Stimulated activated CD8-positive, alpha-beta memory T cell treated with anti-CD3 and anti-CD28 coated beads, Interleukin-12 subunit alpha, Interleukin-12 subunit beta, amount 100 ng/mL, for 4 hours (primary cell): ENCODE data around the gene NMNAT2.
"Not testable (repeated sequence)": the region's sequence is repeated elsewhere in the genome, so short reads cannot be mapped to it uniquely, and the experiment has no call there.

Experiments used
- DNase-seq: peaks from one replicate; pipeline ENCODE4 v3.0.0-alpha.2; 2020; ENCODE audit warnings: low read depth

Gene NMNAT2

DNA sequence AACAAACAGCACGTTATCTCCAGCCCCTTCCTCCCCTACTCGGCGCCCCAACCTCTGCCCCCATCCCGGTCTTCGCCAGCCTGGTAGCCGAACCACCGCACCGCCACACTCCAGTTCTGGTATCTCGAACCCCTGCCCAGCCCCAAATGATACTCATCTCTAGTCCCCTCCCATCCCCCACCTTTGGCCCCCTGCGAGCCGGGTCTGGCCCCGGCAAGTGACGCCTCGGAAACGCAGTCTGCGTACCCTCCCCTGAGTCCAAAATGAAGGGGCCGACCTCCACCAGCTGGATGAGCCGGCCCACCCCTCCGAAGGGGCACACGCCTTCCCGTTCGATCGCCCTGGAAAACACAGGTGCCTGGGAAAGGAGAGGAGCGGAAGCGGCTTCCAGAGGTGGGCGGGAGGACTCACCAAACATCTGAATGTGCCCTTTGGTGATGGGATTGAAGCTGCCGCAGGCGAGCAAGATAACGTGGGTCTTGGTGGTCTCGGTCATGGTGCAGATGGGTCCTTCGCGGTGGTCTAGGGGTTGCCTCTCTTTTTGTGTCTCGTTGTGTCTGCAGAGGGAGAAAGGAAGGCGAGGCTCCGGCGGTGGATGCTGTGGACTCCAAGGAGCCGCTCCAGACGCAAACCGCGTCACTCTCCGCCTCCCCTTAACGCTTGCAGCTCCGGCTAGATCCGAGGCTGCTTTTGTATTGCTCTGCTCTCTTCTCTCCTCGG lies at the start of gene NMNAT2:
Gene NMNAT2, minus strand, starts transcription at position 609 of the 720 bp plus-strand sequence. Its CDS starts 113 bp downstream, at position 496.
- DNase-seq = no peak

GRCh38 chr1:183467687-183468086 lies 49.5 kb upstream of the NMNAT2 start:
- no peak for DNase-seq

- no peak for DNase-seq
Observed at GRCh38 chr1:183466781-183467180, 48.6 kb upstream of the NMNAT2 start.

DNA sequence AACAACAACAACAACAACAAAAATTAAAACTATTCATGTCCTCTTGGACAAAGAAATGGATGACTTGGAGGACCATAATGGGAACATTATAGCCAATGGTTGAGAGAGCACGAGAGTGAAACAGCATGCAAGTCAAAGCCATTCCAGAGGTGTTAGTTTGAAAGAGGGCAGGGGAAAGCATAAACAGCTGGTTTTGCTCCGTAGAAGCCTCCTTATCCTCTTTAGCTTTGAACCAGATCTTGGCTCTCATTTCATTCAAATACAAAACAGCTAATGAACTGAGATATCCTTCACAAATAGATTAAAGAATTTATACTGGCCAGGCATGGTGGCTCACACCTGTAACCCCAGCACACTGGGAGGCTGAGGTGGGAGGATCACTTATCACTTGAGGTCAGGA lies 45.4 kb upstream of the NMNAT2 start:
- no peak for DNase-seq

- no peak for DNase-seq
Observed at GRCh38 chr1:183461350-183461749, 43.2 kb upstream of the NMNAT2 start.

GRCh38 chr1:183460596-183460995 lies 42.4 kb upstream of the NMNAT2 start:
- DNase-seq = no peak

DNA sequence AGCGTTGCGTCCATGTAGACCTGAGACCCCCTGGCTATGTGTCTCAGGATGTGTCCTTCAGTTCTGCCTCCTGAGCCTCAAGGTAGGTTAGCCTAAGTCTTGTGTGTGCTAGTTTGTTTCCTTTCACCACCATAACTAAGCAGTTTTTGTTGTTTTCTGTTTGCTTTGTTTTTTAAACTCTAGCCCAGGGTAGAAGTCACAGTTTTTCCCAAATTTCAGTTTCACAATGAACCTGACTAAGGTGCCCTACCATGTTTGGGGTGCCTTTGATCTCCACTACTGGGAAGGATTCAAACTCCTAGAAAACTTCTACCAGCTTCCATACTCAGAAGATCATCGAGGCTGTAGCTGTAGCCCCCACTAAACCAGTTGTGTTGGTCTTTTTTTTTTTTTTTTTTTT lies 39.3 kb upstream of the NMNAT2 start:
- DNase-seq = no peak

GRCh38 chr1:183456826-183457225 lies 38.6 kb upstream of the NMNAT2 start:
- no peak for DNase-seq

- DNase-seq = no peak
Observed at GRCh38 chr1:183454377-183454776, 36.2 kb upstream of the NMNAT2 start.

DNA sequence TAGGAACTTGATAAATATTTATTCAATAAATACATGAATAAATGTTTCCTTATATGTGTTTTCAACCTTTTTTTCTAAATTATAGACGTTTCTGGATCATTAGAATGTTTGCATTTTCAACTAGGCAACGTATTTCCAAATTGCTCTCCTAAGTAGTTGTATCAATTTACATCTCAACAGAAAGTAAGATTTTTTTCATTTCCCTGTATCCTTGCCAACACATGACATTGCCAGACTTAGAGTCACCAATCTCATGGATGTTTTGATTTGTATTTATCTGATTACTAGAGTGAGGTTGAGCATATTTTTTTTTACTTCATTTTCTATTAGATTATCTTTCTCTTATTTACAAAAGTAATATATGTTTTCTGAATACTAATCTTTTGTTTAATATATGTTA lies 31.9 kb upstream of the NMNAT2 start:
- DNase-seq = no peak

GRCh38 chr1:183449223-183449770 lies 31.1 kb upstream of the NMNAT2 start:
- no peak for DNase-seq

DNA sequence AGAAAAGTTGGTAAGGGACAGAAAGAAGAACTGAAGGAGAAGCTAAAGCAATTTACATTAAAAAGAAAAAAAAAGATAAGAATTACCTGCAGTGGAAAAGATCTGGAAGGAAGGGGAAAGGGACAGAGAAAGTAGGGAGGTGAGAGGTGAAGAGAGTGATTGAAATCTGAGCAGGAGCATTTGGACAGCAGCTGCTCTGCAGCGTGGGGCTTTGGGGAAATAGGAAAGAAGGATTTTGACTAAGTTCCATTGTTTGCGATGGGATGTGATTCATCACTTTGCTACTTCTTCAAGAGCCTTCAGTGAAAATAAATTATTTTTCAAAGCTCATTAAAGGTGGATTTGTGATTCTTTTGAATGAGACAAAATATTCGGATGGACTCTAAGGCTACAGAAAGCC lies 26.1 kb upstream of the NMNAT2 start:
- DNase-seq = no peak

GRCh38 chr1:183443466-183443865 lies 25.3 kb upstream of the NMNAT2 start:
- DNase-seq = no peak

GRCh38 chr1:183443011-183443410 lies 24.8 kb upstream of the NMNAT2 start:
- DNase-seq = no peak

DNA sequence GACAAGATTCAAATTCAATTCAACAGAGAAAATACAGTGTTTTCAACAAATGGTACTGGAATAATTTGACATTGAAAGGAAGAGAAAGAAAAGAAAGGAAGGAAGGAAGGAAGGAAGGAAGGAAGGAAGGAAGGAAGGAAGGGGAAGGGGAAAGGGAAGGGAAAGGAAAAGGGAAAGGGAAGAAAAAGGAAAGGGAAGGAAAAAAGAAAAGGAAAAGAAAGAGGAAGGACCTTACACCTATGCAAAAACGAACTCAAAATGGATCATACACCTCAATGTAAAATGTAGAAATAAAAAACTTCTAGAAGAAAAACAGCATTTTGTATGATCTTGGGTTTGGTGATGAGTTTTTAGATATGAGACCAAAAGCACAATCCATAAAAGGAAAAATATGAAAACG lies 19.9 kb upstream of the NMNAT2 start:
- DNase-seq = no peak

GRCh38 chr1:183435497-183435896 lies 17.3 kb upstream of the NMNAT2 start:
- no peak for DNase-seq

- DNase-seq = no peak
Observed at GRCh38 chr1:183433703-183434102, 15.5 kb upstream of the NMNAT2 start.

- DNase-seq = no peak
Observed at GRCh38 chr1:183432548-183432875, 14.3 kb upstream of the NMNAT2 start.

- DNase-seq = no peak
Observed at GRCh38 chr1:183431840-183432547, 13.8 kb upstream of the NMNAT2 start.

GRCh38 chr1:183427591-183427990 lies 9.4 kb upstream of the NMNAT2 start:
- not testable (repeated sequence) for DNase-seq

DNA sequence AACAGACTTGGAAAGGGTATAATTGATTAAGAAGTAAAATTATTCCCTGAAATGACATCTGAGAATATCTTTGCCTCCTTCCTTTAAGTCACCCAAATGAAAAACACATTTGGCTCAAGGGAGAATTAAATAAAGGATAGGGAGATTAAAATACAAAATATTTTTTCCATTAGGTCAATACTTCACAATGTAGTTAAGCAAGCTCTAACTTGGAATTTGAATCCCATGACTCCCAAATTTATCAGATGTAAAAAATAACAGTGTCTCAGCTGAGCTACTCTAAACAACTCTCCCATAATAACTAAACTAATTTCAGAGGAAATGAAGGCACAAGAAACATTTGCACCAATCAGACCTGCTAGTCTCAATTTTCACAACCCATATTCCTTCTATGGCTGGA lies 6.5 kb upstream of the NMNAT2 start:
- DNase-seq = no peak

- DNase-seq = no peak
Observed at GRCh38 chr1:183423541-183423940, 5.4 kb upstream of the NMNAT2 start.

DNA sequence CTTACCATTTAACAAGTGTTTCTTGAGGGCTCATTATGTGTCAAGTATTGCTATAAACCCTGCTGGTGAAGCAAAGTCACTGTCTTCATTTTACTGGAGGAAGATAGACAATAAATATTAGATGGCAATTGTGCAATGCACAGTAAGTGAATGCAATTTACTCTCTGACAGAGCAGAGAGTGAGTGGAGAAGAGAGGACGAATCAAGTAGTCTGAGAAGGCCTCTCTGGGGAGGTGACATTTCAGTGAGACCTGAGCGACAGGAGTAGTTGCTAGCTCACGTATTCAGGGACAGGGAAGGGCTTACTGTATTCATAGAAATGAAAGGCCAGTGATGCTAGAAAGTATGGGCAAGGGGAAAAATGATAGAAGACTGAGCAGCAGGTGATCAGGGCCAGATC lies 1.2 kb upstream of the NMNAT2 start:
- DNase-seq = no peak

DNA sequence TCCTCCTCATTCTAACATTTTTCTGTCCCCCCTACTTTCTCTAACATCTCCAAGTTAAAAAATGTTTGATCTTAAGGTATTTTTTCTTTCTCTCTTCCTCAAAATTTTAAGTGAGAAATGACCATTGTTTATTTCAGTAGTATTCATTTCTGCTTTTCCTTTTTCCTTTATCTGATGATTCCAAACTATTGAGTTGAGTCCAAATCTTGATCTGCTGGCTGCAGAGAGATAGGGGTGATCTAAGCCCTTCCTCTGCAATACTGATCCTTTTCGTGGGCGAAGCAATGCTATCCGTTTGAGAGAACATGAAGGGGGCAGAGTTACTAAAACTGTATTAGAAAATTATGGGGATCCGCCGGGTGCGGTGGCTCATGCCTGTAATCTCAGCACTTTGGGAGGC lies 516 bp upstream of the NMNAT2 start:
- DNase-seq = no peak
